Measurements from ENCODE around the gene UBE2N.

GRCh38 chr12:93390031-93390430, 51.7 kb downstream of the UBE2N start:
- TF ChIP-seq, protein P1, sequence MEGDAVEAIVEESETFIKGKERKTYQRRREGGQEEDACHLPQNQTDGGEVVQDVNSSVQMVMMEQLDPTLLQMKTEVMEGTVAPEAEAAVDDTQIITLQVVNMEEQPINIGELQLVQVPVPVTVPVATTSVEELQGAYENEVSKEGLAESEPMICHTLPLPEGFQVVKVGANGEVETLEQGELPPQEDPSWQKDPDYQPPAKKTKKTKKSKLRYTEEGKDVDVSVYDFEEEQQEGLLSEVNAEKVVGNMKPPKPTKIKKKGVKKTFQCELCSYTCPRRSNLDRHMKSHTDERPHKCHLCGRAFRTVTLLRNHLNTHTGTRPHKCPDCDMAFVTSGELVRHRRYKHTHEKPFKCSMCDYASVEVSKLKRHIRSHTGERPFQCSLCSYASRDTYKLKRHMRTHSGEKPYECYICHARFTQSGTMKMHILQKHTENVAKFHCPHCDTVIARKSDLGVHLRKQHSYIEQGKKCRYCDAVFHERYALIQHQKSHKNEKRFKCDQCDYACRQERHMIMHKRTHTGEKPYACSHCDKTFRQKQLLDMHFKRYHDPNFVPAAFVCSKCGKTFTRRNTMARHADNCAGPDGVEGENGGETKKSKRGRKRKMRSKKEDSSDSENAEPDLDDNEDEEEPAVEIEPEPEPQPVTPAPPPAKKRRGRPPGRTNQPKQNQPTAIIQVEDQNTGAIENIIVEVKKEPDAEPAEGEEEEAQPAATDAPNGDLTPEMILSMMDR (IDR thresholded peaks at IDR 0.05) = no peak
- no peak for TF ChIP-seq POLR2A (IDR thresholded peaks at IDR 0.05)

Data from prostate gland (tissue), 2 donors.